HAP-1 (cell line): ENCODE data around the gene ENDOG.
"Not testable (repeated sequence)": the region's sequence is repeated elsewhere in the genome, so short reads cannot be mapped to it uniquely, and the experiment has no call there.

Source experiments
- DNase-seq, 2 experiments: peaks; one replicate each; pipeline ENCODE4 v3.0.0-alpha.2; 2016 to 2020; ENCODE audit warnings: low spot score in 2 of 2
- H3K27me3 ChIP-seq: fragments of 250-450 bp; sonication (Bioruptor Pico); 2 replicates; pipeline ENCODE4 v1.5.1; 2020; ENCODE audit warnings: low read depth, mild to moderate bottlenecking, moderate library complexity
- H3K36me3 ChIP-seq: fragments of 250-450 bp; sonication (Bioruptor Pico); replicated peaks from 2 replicates; pipeline ENCODE4 v1.5.1; 2020; ENCODE audit warnings: mild to moderate bottlenecking
- H3K4me1 ChIP-seq: fragments of 250-450 bp; sonication (Bioruptor Pico); 2 replicates; pipeline ENCODE4 v1.5.1; 2020; ENCODE audit warnings: mild to moderate bottlenecking
- H3K4me3 ChIP-seq: fragments of 250-450 bp; sonication (Bioruptor Pico); 2 replicates; pipeline ENCODE4 v1.5.1; 2020; ENCODE audit warnings: mild to moderate bottlenecking, moderate library complexity
- H3K9me3 ChIP-seq: fragments of 250-450 bp; sonication (Bioruptor Pico); 2 replicates; pipeline ENCODE4 v1.5.1; 2020; ENCODE audit warnings: mild to moderate bottlenecking, moderate library complexity
- in situ Hi-C: fragments of 300-500 bp; cut with MboI; formaldehyde crosslinking; loops from 3 replicates; pipeline ENCODE4 v1.14.3; 2020; ENCODE audit warnings: low sequenced_read_pairs, inconsistent platforms, mixed read lengths

Gene ENDOG

DNA sequence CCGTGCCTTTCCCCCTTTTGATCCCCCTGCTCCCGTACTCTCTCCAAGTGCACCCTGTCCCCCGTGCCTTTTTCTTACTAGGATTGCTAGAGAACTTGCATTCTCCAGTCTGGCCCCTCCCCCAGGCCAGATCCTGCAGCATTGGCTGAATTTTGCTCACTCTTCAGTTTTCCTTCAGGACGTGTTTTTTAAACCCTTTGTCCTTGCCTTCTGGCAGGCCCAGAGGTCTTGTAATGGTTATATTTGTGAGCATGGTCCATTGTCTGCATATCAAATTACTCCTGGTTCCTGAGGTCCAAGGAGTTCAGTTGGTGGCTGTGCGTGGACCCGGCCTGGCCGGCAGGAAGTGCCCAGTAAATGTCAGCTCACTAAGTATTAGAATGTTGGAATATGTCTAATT lies 30.6 kb upstream of the ENDOG start:
- peaks cover 5% of the 10 kb centered on the region for H3K4me1 ChIP-seq
- peak in 1 of 2 experiments; percentile 41 for DNase-seq
- no peaks in the 10 kb centered on the region for H3K27me3 ChIP-seq
- peaks cover 17% of the 10 kb centered on the region for H3K36me3 ChIP-seq
- H3K4me3 ChIP-seq, result peak overlapping the region; percentile 93
- no peaks in the 10 kb centered on the region for H3K9me3 ChIP-seq
- in situ Hi-C loops, result no loop called here

DNA sequence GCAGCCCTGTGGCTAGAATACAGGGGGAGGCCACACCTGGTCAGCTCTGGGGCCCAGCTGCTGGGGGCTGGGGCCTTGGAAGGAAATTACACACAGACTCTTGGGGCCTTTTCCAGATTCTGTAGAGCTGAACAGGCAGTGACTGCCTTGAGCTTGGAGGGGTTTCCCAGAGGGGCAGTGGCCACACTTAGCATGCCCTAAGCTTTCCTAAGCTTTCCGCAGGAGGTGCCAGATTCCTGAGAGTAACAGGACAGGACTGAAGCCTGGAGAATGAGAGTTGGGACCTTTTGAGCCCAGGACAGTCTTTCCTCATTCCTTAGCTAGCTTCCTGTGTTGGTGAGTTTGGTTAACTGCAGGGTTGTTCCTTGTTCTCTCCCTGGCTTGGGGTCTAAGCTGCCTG lies 29.9 kb upstream of the ENDOG start:
- H3K27me3 ChIP-seq, result no peaks in the 10 kb centered on the region
- H3K9me3 ChIP-seq, result no peaks in the 10 kb centered on the region
- in situ Hi-C loops, result no loop called here
- H3K4me1 ChIP-seq, result peaks cover 5% of the 10 kb centered on the region
- no peak overlapping the region for H3K4me3 ChIP-seq
- DNase-seq, result no peak
- H3K36me3 ChIP-seq, result peaks cover 23% of the 10 kb centered on the region

DNA sequence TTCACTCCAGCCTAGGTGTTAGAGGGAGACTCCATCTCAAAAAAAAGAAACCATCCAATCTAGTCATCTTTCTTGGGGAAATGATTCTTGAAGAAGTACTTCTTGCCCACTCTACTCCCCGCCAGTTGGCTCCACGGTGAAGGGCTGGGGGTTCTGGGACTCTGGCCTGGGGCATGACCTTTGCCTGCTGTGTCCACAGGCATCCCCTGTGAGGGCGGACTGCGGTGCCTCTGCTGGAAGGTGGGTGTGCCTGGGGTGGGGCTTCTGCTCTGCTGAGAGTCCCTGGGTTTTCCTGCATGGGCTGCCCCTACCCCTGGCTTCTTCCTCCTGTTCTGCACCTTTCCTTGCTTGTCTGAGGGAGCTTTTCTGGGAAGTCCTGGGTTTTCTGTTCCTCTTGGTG lies 27.8 kb upstream of the ENDOG start:
- Histone ChIP-seq H3K36me3 (peaks cover 23% of the 10 kb centered on the region), H3K4me1 (peaks cover 5% of the 10 kb centered on the region), H3K4me3 (no peak overlapping the region), H3K27me3 (no peaks in the 10 kb centered on the region), H3K9me3 (no peaks in the 10 kb centered on the region)
- in situ Hi-C loops, result no loop called here
- no peak for DNase-seq

DNA sequence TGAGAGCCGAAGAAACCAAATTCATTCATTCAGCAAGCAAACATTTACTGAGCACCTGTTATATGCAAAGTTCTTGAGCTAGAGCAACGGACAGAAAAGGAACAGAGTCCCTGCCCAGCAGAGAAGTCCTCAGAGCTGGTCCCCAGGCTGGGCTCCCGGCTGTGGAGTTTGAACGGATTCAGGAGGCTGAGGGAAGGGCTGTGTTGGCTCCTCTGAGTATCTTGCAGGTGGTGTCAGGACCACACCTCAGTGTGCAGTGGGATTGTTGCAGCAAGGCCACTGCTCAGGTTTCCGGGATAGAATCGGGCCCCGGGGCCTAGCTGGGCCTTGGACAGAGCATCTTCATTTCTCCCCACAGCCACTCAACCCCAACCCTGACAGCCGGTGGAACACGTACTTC lies 26.2 kb upstream of the ENDOG start:
- H3K9me3 ChIP-seq, result no peaks in the 10 kb centered on the region
- H3K4me3 ChIP-seq, result no peak overlapping the region
- no peak for DNase-seq
- peaks cover 25% of the 10 kb centered on the region for H3K36me3 ChIP-seq
- no peaks in the 10 kb centered on the region for H3K27me3 ChIP-seq
- no peaks in the 10 kb centered on the region for H3K4me1 ChIP-seq
- in situ Hi-C loops, result no loop called here

DNA sequence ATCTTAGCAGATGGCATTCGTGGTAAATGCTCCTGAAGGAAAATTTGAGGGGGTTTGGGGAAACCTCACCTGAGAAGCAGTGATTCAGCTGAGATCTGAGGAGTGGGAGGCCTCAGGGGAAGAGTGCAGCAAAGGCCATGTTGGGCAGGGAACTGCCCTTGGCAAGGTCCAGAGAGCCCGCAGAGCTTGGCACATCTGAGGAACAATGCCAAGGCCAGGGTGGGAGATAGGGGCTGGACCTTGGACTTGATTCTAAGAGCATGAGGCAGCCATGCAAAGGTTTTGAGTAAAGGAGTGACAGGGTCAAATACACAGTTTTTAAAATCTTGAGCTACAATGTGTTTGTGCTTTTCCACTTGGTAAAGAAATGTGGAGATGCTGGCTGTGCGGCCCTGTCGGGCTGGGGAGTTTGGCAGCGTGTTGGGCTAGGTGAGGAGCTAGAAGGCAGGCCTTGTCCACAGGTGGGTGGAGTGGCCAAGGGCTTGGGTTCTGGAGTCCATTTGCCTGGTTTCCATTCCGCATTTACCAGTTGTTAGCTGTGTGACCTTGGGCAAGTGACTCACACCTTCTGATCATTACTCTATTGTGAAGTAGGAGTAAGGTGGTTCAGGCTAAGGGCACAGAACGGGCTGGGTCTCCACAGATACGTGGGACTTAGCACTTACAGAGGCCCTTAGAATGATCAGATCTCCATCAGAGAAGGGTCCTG lies 25.2 kb upstream of the ENDOG start:
- peaks cover 30% of the 10 kb centered on the region for H3K36me3 ChIP-seq
- no peaks in the 10 kb centered on the region for H3K27me3 ChIP-seq
- H3K9me3 ChIP-seq, result no peaks in the 10 kb centered on the region
- in situ Hi-C loops, result no loop called here
- no peak overlapping the region for H3K4me3 ChIP-seq
- no peaks in the 10 kb centered on the region for H3K4me1 ChIP-seq
- DNase-seq, result no peak

DNA sequence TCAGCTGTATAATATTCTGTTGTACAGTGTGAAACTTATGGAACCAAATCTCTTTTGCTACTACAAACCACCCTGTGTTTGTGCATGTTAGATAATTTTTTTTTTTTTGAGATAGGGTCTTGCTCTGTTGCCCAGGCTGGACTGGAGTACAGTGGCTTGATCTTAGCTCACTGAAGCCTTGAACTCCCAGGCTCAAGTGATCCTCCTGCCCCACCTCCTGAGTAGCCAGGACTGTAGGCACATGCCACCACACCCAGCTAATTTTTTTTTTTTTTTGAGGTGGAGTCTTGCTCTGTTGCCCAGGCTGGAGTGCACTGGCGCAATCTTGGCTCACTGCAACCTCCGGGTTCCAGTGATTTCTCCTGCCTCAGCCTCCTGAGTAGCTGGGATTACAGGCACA lies 23.3 kb upstream of the ENDOG start:
- H3K4me1 ChIP-seq, in situ Hi-C loops, H3K27me3 ChIP-seq, H3K4me3 ChIP-seq, H3K9me3 ChIP-seq, DNase-seq: not testable (repeated sequence)
- peaks cover 40% of the 10 kb centered on the region for H3K36me3 ChIP-seq

DNA sequence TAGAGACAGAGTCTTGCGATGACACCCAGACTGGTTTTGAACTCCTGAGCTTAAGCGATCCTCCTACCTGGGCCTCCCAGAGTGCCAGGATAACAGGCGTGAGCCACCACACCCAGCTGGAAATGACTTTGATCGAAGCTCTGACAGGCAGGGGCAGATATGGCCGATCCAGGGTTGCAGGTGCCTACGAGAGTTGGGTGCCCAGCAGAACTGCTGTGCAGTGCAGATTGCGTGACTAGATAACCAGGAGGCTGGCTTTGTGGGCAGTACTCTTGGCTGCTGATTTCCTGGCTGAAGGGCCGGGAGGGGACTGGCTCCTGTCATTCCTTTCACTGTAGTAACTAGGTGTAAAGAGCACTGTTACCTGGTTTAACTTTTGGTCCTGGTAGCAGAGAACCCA lies 19.4 kb upstream of the ENDOG start:
- Histone ChIP-seq H3K4me3 (no peak overlapping the region), H3K9me3 (no peaks in the 10 kb centered on the region), H3K36me3 (peaks cover 28% of the 10 kb centered on the region), H3K4me1 (no peaks in the 10 kb centered on the region), H3K27me3 (no peaks in the 10 kb centered on the region)
- in situ Hi-C loops, result no loop called here
- DNase-seq, result no peak

DNA sequence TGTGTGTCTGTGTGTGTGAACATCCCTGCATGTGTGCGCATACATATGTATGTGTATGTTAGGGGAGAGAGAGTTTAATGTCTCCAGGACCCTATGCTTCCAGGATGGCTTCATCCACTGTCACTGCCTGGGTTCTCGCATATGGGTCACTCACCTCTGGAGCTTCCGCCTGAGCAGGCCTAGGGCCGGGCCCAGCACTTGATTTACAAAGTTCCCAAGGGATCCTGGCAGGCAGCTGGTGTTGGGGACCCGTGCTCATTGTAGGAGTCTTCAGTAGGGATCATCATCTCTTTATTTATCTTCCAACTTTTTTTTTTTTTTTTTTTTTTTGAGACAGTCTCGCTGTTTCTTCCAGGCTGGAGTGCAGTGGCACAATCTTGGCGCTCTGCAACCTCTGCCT lies 18.2 kb upstream of the ENDOG start:
- H3K4me3 ChIP-seq, result no peak overlapping the region
- H3K4me1 ChIP-seq, result no peaks in the 10 kb centered on the region
- in situ Hi-C loops, result no loop called here
- no peaks in the 10 kb centered on the region for H3K27me3 ChIP-seq
- H3K9me3 ChIP-seq, result no peaks in the 10 kb centered on the region
- peaks cover 28% of the 10 kb centered on the region for H3K36me3 ChIP-seq
- DNase-seq, result no peak

DNA sequence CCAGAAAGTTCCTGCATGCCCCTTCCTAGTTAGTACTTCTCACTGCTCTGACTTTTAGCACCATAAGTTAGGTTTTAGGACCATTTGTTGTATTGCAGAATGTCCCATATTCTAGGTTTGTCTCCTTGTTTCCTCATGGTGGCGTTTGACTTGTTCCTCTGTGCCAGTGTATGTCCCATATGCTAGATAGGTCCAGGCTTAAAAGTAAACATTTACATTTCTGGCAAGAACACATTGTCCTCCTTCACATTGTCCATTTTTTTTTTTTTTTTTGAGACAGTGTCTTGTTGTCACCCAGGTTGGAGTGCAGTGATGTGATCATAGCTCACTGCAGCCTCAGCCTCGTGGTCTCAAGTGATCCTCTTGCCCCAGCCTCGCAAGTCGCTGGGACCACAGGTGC lies 15.8 kb upstream of the ENDOG start:
- DNase-seq, result no peak
- Histone ChIP-seq H3K27me3 (no peaks in the 10 kb centered on the region), H3K36me3 (peaks cover 37% of the 10 kb centered on the region), H3K9me3 (no peaks in the 10 kb centered on the region), H3K4me3 (no peak overlapping the region), H3K4me1 (no peaks in the 10 kb centered on the region)
- in situ Hi-C loops, result no loop called here

DNA sequence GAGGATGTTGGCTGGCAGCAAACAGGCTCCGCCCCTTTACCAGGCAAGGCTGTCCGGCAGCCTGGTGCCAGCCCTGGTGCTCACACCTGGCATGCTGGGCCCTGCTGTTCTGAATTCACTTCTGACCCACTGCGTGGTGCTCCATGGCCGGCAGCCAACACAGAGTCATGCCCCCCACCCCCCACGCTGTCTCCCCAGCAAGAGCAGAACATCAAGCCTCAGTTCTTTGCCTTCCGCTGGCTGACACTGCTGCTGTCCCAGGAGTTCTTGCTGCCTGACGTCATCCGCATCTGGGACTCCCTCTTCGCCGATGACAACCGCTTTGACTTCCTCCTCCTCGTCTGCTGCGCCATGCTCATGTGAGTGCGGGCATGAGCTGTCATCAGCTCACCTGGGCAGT lies 12.6 kb upstream of the ENDOG start:
- in situ Hi-C loops, result no loop called here

DNA sequence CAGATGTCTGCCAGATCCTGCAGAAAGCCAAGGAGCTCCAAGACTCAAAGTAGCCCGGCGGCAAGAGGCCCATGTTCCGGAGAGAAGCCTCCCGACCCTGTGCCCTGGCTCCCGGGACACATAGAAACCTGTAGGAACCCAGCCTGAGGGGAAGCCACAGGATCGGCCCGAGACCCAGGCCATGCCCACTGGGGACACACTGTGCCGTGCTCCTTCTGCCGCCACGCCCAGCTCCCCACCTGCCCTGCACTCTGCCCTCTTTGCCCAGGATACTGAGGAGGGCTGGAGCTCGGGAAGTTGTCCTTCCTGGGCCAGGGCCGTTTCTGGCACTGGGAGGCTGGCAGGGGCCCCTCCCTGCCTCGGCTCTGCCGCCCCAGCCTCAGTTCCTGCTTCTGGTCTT lies 10.5 kb upstream of the ENDOG start:
- peaks cover 20% of the 10 kb centered on the region for H3K36me3 ChIP-seq
- in situ Hi-C loops, result no loop called here
- no peaks in the 10 kb centered on the region for H3K4me1 ChIP-seq
- no peaks in the 10 kb centered on the region for H3K9me3 ChIP-seq
- DNase-seq, result no peak
- no peaks in the 10 kb centered on the region for H3K27me3 ChIP-seq
- H3K4me3 ChIP-seq, result no peak overlapping the region

More for the DNA sequence above, 12.6 kb upstream of the ENDOG start:
- DNase-seq, result no peak
- Histone ChIP-seq H3K4me1 (no peaks in the 10 kb centered on the region), H3K4me3 (no peak overlapping the region), H3K36me3 (peaks cover 21% of the 10 kb centered on the region), H3K27me3 (no peaks in the 10 kb centered on the region), H3K9me3 (no peaks in the 10 kb centered on the region)

DNA sequence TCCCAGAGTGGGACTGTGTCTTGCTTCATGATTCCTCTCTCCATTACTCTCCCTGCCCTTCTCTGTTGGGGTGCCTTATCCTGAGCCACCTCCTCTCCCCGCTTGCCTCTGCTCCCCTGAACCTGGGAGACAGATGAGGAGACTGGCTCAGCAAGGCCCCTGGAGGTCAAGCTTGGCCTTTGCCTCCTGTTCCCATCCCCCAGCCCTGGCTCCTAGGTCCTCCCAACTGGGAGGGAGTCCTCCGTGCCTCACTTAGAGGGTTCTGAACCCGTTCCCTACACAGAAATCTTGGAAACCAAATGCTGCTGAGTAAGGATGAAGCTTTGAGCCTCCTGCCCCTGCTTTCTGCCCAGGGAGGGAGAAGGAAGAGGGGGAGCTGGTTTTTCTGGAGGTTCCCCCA lies 9.8 kb upstream of the ENDOG start:
- in situ Hi-C loops, result no loop called here
- Histone ChIP-seq H3K27me3 (no peaks in the 10 kb centered on the region), H3K9me3 (no peaks in the 10 kb centered on the region), H3K4me1 (no peaks in the 10 kb centered on the region), H3K4me3 (no peak overlapping the region), H3K36me3 (peaks cover 13% of the 10 kb centered on the region)
- DNase-seq, result no peak

DNA sequence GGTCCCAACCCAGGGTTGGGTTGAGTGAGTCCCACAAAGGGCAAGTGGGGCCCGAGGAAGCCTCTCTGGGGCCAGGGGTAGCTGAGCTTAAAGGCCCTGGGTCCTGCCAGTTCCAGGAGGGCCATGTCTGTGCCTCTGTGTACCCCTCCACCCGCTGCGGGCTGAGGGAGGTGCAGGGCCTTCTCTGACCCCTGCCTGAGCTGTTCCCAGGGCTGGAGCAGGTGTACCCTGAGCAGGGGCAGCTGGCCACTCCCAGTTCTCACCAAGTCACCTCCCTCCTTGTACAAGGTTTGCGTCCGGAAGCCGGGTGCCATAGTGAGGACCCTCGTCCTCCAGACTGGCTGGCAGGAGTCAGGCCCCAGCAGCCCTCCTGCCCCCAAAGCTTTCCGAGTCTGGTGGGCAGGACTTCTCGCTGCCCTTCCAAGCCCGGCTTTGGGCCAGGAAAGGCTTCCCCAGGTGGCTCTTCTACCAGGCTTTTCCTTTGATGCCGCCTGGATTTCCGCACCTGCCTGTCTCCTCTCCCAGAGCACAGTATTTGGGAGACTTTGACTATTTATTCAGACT lies 9.2 kb upstream of the ENDOG start:
- no peaks in the 10 kb centered on the region for H3K4me1 ChIP-seq
- H3K9me3 ChIP-seq, result no peaks in the 10 kb centered on the region
- DNase-seq, result no peak
- peaks cover 12% of the 10 kb centered on the region for H3K36me3 ChIP-seq
- in situ Hi-C loops, result no loop called here
- no peak overlapping the region for H3K4me3 ChIP-seq
- H3K27me3 ChIP-seq, result no peaks in the 10 kb centered on the region

DNA sequence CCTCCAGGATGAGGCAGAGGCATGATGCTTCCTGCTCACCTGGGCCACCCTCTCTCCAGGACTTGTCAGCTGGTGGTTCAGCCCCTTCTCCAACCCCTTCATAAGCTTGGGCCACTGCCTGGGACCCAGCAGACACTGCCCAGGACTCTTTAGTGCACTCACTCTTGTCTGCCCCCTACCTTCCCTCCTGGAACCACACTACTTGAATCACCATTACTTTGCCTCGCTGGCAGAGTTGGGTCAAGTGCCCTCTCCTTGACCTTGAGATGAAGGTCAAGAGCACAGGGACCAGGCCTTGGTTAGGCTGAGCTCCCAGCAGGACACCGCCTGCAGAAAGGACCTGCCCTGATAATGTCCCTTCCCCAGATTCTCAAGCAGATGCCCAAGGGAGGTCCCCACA lies 8.5 kb upstream of the ENDOG start:
- no peak for DNase-seq
- no peak overlapping the region for H3K4me3 ChIP-seq
- in situ Hi-C loops, result loop anchor here (10.0 kb wide), 1 partner anchor 75 kb away; no protein-coding TSS in a partner anchor
- H3K4me1 ChIP-seq, result no peaks in the 10 kb centered on the region
- peaks cover 12% of the 10 kb centered on the region for H3K36me3 ChIP-seq
- H3K27me3 ChIP-seq, result no peaks in the 10 kb centered on the region
- no peaks in the 10 kb centered on the region for H3K9me3 ChIP-seq

DNA sequence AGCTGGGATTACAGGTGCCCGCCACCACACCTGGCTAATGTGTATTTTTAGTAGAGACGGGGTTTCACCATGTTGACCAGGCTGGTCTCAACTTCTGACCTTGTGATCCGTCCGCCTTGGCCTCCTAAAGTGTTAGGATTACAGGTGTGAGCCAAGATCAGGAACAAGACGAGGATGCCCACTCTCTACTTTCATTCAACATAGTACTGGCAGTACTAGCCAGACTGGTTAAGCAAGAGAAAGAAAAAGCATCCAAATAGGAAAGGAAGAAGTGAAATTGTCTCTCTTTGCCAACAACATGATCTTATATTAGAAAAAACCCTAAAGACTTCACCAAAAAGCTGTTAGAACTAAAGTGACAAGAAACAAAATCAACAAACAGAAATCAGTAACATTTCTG lies 7.4 kb upstream of the ENDOG start:
- no peak for DNase-seq
- in situ Hi-C loops, result loop anchor here (10.0 kb wide), 1 partner anchor 76 kb away; no protein-coding TSS in a partner anchor
- H3K27me3 ChIP-seq, result no peaks in the 10 kb centered on the region
- no peaks in the 10 kb centered on the region for H3K9me3 ChIP-seq
- no peaks in the 10 kb centered on the region for H3K4me1 ChIP-seq
- H3K4me3 ChIP-seq, result no peak overlapping the region
- H3K36me3 ChIP-seq, result peaks cover 5% of the 10 kb centered on the region
